ENCODE results near the gene AGMO. TPM values are rescaled to one million over a fixed set of nuclear protein-coding genes. Genes with fewer than 3 reads are reported as not detected.

Gene AGMO
- total RNA-seq, 4 donors from 2014 or later, result 0.17 to 0.83 (median 0.45) TPM; not detected in 1

DNA sequence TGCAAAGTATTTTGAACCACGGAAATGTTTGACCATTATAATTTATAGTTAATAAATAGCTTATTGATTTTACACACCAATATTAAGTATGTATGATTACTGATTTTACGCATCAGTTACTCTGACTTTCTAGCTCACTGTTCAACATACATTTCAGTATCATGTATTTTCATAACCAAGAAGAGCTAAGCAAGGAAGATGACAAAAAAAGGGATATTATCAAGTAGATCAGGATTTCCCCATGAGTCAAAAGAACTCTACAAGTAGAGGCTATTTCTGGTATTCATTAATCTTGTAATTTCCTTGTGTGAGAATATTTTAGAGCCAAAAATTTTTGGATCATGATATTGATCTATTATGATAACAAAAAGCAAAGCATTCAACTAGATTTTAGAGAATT, 131.6 kb downstream of the AGMO start:
- H3K9me3 ChIP-seq, result no peaks in the 10 kb centered on the region
- intact Hi-C loops (cut with DNase I), result no loop called here
- H3K4me3 ChIP-seq, result no peak overlapping the region
- H3K27ac ChIP-seq (replicated peaks in 1 of 4), result no peak overlapping the region
- H3K27me3 ChIP-seq, result no peaks in the 10 kb centered on the region
- no peak for DNase-seq (ENCODE audit: extremely low spot score)
- TF ChIP-seq, protein P1, sequence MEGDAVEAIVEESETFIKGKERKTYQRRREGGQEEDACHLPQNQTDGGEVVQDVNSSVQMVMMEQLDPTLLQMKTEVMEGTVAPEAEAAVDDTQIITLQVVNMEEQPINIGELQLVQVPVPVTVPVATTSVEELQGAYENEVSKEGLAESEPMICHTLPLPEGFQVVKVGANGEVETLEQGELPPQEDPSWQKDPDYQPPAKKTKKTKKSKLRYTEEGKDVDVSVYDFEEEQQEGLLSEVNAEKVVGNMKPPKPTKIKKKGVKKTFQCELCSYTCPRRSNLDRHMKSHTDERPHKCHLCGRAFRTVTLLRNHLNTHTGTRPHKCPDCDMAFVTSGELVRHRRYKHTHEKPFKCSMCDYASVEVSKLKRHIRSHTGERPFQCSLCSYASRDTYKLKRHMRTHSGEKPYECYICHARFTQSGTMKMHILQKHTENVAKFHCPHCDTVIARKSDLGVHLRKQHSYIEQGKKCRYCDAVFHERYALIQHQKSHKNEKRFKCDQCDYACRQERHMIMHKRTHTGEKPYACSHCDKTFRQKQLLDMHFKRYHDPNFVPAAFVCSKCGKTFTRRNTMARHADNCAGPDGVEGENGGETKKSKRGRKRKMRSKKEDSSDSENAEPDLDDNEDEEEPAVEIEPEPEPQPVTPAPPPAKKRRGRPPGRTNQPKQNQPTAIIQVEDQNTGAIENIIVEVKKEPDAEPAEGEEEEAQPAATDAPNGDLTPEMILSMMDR (IDR thresholded peaks at IDR 0.05), result no peak
- TF ChIP-seq EP300 (IDR thresholded peaks at IDR 0.05) (no peak), POLR2A (IDR thresholded peaks at IDR 0.05; ENCODE audit: low read depth) (no peak), POLR2AphosphoS5 (IDR thresholded peaks at IDR 0.05) (no peak)
- no peaks in the 10 kb centered on the region for H3K36me3 ChIP-seq
- no peaks in the 10 kb centered on the region for H3K4me1 ChIP-seq
- whole genome bisulfite sequencing, result 96% methylated on average over 2 of the region's 2 CpGs

DNA sequence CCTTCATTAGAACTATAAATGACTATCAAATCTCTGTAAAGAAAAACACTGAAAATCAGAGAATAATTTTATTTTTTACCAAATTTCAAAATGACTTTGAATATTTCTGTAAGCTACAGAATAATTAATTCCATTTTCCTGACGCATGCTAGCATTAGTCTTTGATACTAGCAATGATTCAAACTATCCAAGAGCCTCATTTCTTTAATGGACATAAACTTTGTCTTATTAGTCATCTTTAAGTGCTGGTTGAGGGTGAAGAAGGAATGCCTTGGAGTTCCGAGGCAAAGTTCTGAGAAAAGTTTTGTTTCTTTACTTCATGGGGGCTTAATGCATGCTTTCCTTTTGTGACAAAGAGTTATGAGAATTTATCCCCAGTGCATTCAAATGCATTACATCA, 137.3 kb downstream of the AGMO start:
- no peak for TF ChIP-seq POLR2A (IDR thresholded peaks at IDR 0.05; ENCODE audit: low read depth)
- TF ChIP-seq POLR2AphosphoS5 (IDR thresholded peaks at IDR 0.05), result no peak
- TF ChIP-seq, protein P1 (IDR thresholded peaks at IDR 0.05), result no peak
- TF ChIP-seq EP300 (IDR thresholded peaks at IDR 0.05), result no peak
- Histone ChIP-seq H3K4me3 (no peak overlapping the region), H3K36me3 (no peaks in the 10 kb centered on the region), H3K9me3 (no peaks in the 10 kb centered on the region), H3K27me3 (no peaks in the 10 kb centered on the region), H3K27ac (replicated peaks in 1 of 4) (no peak overlapping the region), H3K4me1 (no peaks in the 10 kb centered on the region)
- 82% methylated on average over 2 of the region's 2 CpGs for WGBS
- intact Hi-C loops (cut with DNase I), result no loop called here
- DNase-seq (ENCODE audit: extremely low spot score), result no peak

DNA sequence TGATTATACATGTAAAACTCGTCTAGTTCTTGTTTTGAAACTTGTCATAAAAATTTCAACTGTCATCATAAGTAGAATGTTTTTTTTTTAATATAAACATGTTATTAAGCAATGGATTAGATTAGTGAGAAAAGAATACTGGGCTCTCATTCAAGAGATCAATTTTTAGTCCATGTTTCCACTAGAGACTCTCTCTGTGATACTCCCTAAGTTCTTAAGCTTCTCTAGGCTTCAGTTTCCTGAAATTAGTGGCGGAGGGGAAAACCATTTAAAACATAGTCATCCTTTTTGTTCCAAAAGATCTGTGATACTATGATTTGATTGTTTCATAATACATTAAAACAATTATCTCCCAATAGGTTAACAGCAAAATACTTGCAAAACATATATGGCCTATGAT, 142.2 kb downstream of the AGMO start:
- Histone ChIP-seq H3K4me1 (no peaks in the 10 kb centered on the region), H3K4me3 (no peak overlapping the region), H3K36me3 (no peaks in the 10 kb centered on the region), H3K27ac (replicated peaks in 1 of 4) (no peak overlapping the region), H3K27me3 (no peaks in the 10 kb centered on the region), H3K9me3 (no peaks in the 10 kb centered on the region)
- intact Hi-C loops (cut with DNase I), result no loop called here
- WGBS, result 78% methylated on average over 2 of the region's 2 CpGs
- TF ChIP-seq EP300 (IDR thresholded peaks at IDR 0.05) (no peak), POLR2A (IDR thresholded peaks at IDR 0.05; ENCODE audit: low read depth) (no peak), POLR2AphosphoS5 (IDR thresholded peaks at IDR 0.05) (no peak)
- TF ChIP-seq, protein P1 (IDR thresholded peaks at IDR 0.05), result no peak
- DNase-seq (ENCODE audit: extremely low spot score), result no peak

DNA sequence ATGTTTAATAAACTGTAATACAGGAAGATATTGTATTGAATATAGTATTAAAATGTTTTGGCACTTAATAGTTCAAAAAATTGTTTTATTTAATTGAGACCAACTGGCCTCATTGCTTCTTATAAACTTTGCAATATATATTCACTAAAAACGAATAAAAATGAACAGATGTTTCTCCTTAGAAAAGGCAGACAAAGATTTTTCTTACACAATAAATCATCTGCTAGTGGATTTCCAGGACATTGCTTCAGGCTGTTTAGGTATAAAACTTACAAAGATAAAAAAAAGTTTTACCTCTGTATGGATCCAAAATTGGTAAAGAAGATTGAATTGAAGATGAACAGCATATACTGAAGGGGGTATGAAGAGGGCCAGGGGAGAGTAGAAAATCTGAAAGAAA, 143.6 kb downstream of the AGMO start:
- intact Hi-C loops (cut with DNase I), result no loop called here
- Histone ChIP-seq H3K4me1 (no peaks in the 10 kb centered on the region), H3K4me3 (no peak overlapping the region), H3K9me3 (no peaks in the 10 kb centered on the region), H3K36me3 (no peaks in the 10 kb centered on the region), H3K27me3 (no peaks in the 10 kb centered on the region), H3K27ac (replicated peaks in 1 of 4) (no peak overlapping the region)
- no peak for TF ChIP-seq POLR2AphosphoS5 (IDR thresholded peaks at IDR 0.05)
- no peak for TF ChIP-seq POLR2A (IDR thresholded peaks at IDR 0.05; ENCODE audit: low read depth)
- TF ChIP-seq, protein P1 (IDR thresholded peaks at IDR 0.05), result no peak
- TF ChIP-seq EP300 (IDR thresholded peaks at IDR 0.05), result no peak
- no peak for DNase-seq (ENCODE audit: extremely low spot score)
- WGBS, result 36% methylated on average over 1 of the region's 1 CpG

DNA sequence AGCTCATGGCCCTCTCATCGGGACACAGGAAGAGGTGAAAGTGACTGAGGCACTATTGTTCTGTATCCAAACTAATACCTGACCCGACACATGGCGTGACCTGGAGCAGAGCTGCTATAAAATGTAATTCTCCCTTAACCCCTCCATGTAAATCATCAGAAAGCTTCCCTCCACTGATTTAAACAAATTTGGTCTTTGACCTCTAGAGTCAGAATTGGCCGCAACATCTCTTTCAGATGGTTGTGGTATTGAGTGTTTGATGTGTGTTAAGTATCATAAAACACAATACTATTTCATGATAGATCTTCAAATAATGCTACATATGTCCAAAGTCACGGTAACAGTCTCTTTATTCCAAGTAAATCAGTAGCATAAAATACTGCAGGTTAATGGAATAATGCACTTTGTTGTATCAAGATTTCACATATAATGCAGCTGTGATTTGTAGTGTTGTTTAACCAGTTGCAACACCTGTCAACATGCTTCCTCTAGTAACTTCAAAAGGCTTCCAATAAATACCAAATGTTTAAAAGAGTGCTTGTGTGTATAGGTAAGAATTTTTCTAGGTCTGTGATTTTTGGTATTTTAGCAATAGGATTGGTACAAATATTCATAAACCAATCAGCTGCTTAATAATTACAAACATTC, 144.3 kb downstream of the AGMO start:
- intact Hi-C loops (cut with DNase I), result no loop called here
- no peak for DNase-seq (ENCODE audit: extremely low spot score)

More for the DNA sequence above, 144.3 kb downstream of the AGMO start:
- no peaks in the 10 kb centered on the region for H3K9me3 ChIP-seq
- H3K27ac ChIP-seq (replicated peaks in 1 of 4), result no peak overlapping the region
- no peaks in the 10 kb centered on the region for H3K36me3 ChIP-seq
- no peaks in the 10 kb centered on the region for H3K4me1 ChIP-seq
- TF ChIP-seq POLR2A (IDR thresholded peaks at IDR 0.05; ENCODE audit: low read depth), result no peak
- no peak for TF ChIP-seq EP300 (IDR thresholded peaks at IDR 0.05)
- no peak for TF ChIP-seq POLR2AphosphoS5 (IDR thresholded peaks at IDR 0.05)
- TF ChIP-seq, protein P1 (IDR thresholded peaks at IDR 0.05), result no peak
- H3K27me3 ChIP-seq, result no peaks in the 10 kb centered on the region
- WGBS, result 95% methylated on average over 5 of the region's 5 CpGs
- H3K4me3 ChIP-seq, result no peak overlapping the region
